Measurements from ENCODE around the gene HILPDA.
"Not testable (repeated sequence)": the region's sequence is repeated elsewhere in the genome, so short reads cannot be mapped to it uniquely, and the experiment has no call there.

DNA sequence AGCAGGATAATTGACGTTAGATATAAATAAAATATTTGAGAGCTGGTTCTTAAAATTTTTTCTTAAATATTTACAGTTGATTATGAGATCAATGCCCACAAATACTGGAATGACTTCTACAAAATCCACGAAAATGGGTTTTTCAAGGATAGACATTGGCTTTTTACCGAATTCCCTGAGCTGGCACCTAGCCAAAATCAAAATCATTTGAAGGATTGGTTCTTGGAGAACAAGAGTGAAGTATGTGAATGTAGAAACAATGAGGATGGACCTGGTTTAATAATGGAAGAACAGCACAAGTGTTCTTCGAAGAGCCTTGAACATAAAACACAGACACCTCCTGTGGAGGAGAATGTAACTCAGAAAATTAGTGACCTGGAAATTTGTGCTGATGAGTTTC lies 23.4 kb downstream of the HILPDA start:
- TF ChIP-seq, protein P1, sequence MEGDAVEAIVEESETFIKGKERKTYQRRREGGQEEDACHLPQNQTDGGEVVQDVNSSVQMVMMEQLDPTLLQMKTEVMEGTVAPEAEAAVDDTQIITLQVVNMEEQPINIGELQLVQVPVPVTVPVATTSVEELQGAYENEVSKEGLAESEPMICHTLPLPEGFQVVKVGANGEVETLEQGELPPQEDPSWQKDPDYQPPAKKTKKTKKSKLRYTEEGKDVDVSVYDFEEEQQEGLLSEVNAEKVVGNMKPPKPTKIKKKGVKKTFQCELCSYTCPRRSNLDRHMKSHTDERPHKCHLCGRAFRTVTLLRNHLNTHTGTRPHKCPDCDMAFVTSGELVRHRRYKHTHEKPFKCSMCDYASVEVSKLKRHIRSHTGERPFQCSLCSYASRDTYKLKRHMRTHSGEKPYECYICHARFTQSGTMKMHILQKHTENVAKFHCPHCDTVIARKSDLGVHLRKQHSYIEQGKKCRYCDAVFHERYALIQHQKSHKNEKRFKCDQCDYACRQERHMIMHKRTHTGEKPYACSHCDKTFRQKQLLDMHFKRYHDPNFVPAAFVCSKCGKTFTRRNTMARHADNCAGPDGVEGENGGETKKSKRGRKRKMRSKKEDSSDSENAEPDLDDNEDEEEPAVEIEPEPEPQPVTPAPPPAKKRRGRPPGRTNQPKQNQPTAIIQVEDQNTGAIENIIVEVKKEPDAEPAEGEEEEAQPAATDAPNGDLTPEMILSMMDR (conservative IDR thresholded peaks at IDR 0.05 in 1 of 2, IDR thresholded peaks at IDR 0.05 in 1 of 2; ENCODE audit: extremely low read depth in 1 of 2, insufficient read depth in 1 of 2, low read depth in 1 of 2, low read length in 2 of 2) = not testable (repeated sequence)
- TF ChIP-seq EZH2 (IDR thresholded peaks at IDR 0.05; ENCODE audit: borderline replicate concordance, low read length) = not testable (repeated sequence)

Measured in mammary epithelial cell (primary cell).